Adrenal gland (tissue), 12 donors: ENCODE measurements around the gene TNFAIP8L1. TPM values are rescaled to one million over a fixed set of nuclear protein-coding genes. Genes with fewer than 3 reads are reported as not detected.

ENCODE experiments used
- DNase-seq, 7 donors: peaks; one replicate each; pipeline ENCODE4 v3.0.0-alpha.2; 2019 to 2020
- H3K27ac ChIP-seq, 5 donors: fragments of 200-600 bp; sonication (generic) in 4 of 5; 1 replicate in 3 of 5; 2 replicates in 2 of 5; pipeline versions ENCODE4 v1.5.1 to v1.8.0; 2016 to 2020; ENCODE audit warnings: mild to moderate bottlenecking in 1 of 5
- H3K27me3 ChIP-seq: fragments of 200-600 bp; 2 replicates; pipeline ENCODE4 v1.8.0; 2021
- H3K36me3 ChIP-seq, 2 donors: fragments of 200-600 bp; replicated peaks in 1 of 2; 1 replicate in 1 of 2; 2 replicates in 1 of 2; pipeline versions ENCODE4 v1.5.1 to v1.8.0; 2018 to 2022
- H3K4me1 ChIP-seq, 2 donors: fragments of 200-600 bp; replicated peaks in 1 of 2; 1 replicate in 1 of 2; 2 replicates in 1 of 2; pipeline versions ENCODE4 v1.5.1 to v1.8.0; 2018 to 2021
- H3K4me3 ChIP-seq, 4 donors: fragments of 200-600 bp; sonication (generic) in 3 of 4; one replicate each; pipeline ENCODE4 v1.5.1; 2016 to 2018
- H3K9me3 ChIP-seq, 3 donors: fragments of 200-600 bp; sonication (generic) in 1 of 3; replicated peaks in 1 of 3; 1 replicate in 2 of 3; 2 replicates in 1 of 3; pipeline versions ENCODE4 v1.5.1 to v1.8.0; 2016 to 2021
- CTCF ChIP-seq, 6 experiments: fragments of 450-650 bp in 4 of 6; fragments of 200-600 bp in 2 of 6; sonication (generic) in 1 of 6; IDR thresholded peaks; 1 replicate in 5 of 6; 2 replicates in 1 of 6; pipeline versions ENCODE4 v1.5.1 to v1.8.0; 2016 to 2021; ENCODE audit warnings: antibody characterized with exemption in 6 of 6, mild to moderate bottlenecking in 2 of 6, moderate library complexity in 1 of 6
- POLR2A ChIP-seq, 2 donors: fragments of 450-650 bp; IDR thresholded peaks; one replicate each; pipeline ENCODE4 v1.6.1; 2017; ENCODE audit warnings: antibody characterized with exemption in 2 of 2, mild to moderate bottlenecking in 2 of 2, moderate library complexity in 1 of 2
- WGBS, 4 donors: extraction: QIAGEN DNeasy Blood & Tissue Kit in 2 of 4; methylation state at CpG; one replicate each; pipeline versions ENCODE4 v1.1.5 to v1.1.7; 2013 to 2017; 5-methylcytosine and 5-hydroxymethylcytosine counted together
- intact Hi-C, 2 donors: fragments of 100-400 bp; cut with DNase I; formaldehyde crosslinking; loops; one replicate each; pipeline versions ENCODE4 v1.14.1 to v1.15.0; 2022 to 2023
- polyA plus RNA-seq, 3 donors: library from polyadenylated mRNA; stranded (reverse); fragments of 200-250 nt in 2 of 3; fragments of 350-450 nt in 1 of 3; fragmentation: Illumina TruSeq in 1 of 3; extraction: RNeasy Lipid Tissue Mini Kit (QIAGEN cat#74804) in 1 of 3; gene quantifications; one replicate each; pipeline ENCODE4 v1.2.3, GENCODE V29; 2013 to 2014
- total RNA-seq, 9 donors: library from RNA; depleted of rRNA in 4 of 9; stranded (reverse); fragments of >200 nt in 4 of 9; fragments of 120-200 nt in 1 of 9; fragmentation: NEBNext Ultra II Directional in 1 of 9; extraction: Animal tissue kit (Norgen Biotek cat#: 25700) in 1 of 9; gene quantifications; one replicate each; pipeline versions ENCODE4 v1.1.0 to v1.2.4, GENCODE V29; 2013 to 2023
- donor health status: healthy with polysubstance abuse.
- donor health status: Bipolar disorder and iron deficiency.
- donor health status: DM: yes; HTN: yes; CAD: no.
- donor health status: DM: no; HTN: no; CAD: no.
- donor health status: DM: no; HTN: no; CAD: no.
- donor health status: DM: yes; HTN: yes; CAD: no.

TNFAIP8L1 gene
- total and polyA plus RNA-seq, 12 donors, result 2.6 to 13.8 (median 5.5) TPM

- no peak for DNase-seq
- intact Hi-C loops, result no loop called here
- Histone ChIP-seq H3K36me3 (peaks cover 0 to 90% of the 10 kb centered on the region in 2 donors), H3K27ac (no peak overlapping the region), H3K27me3 (no peaks in the 10 kb centered on the region), H3K9me3 (no peaks in the 10 kb centered on the region), H3K4me3 (no peak overlapping the region), H3K4me1 (no peaks in the 10 kb centered on the region)
- TF ChIP-seq CTCF (IDR thresholded peaks at IDR 0.05) (no peak), POLR2A (IDR thresholded peaks at IDR 0.05) (no peak)
- WGBS, 4 donors, result 84 to 93% (median 89%) methylated on average over 13 to 33 of the region's 33 CpGs
These were observed 60.7 kb downstream of the TNFAIP8L1 start for GRCh38 chr19:4699826-4700692.

- intact Hi-C loops, result no loop called here
- Histone ChIP-seq H3K9me3 (no peaks in the 10 kb centered on the region), H3K4me3 (no peak overlapping the region), H3K4me1 (no peaks in the 10 kb centered on the region), H3K27ac (no peak overlapping the region), H3K27me3 (no peaks in the 10 kb centered on the region), H3K36me3 (peaks cover 0 to 90% of the 10 kb centered on the region in 2 donors)
- WGBS, 4 donors, result 90 to 94% (median 93%) methylated on average over 11 of the region's 11 CpGs
- TF ChIP-seq CTCF (IDR thresholded peaks at IDR 0.05) (no peak), POLR2A (IDR thresholded peaks at IDR 0.05) (no peak)
- DNase-seq, result no peak
These were observed 61.3 kb downstream of the TNFAIP8L1 start for GRCh38 chr19:4700693-4700970.

GRCh38 chr19:4701557-4701956 is 62.2 kb downstream of the TNFAIP8L1 start:
- DNase-seq, result no peak
- no peak overlapping the region for H3K27ac ChIP-seq
- H3K36me3 ChIP-seq, result peaks cover 0 to 85% of the 10 kb centered on the region in 2 donors
- intact Hi-C loops, result no loop called here
- no peak overlapping the region for H3K4me3 ChIP-seq
- no peaks in the 10 kb centered on the region for H3K27me3 ChIP-seq
- no peak for TF ChIP-seq POLR2A (IDR thresholded peaks at IDR 0.05)
- no peak for TF ChIP-seq CTCF (IDR thresholded peaks at IDR 0.05)
- WGBS, 4 donors, result 80 to 95% (median 90%) methylated on average over 5 to 8 of the region's 8 CpGs
- no peaks in the 10 kb centered on the region for H3K4me1 ChIP-seq
- no peaks in the 10 kb centered on the region for H3K9me3 ChIP-seq

GRCh38 chr19:4702764-4703163 is 63.4 kb downstream of the TNFAIP8L1 start:
- peaks cover 0 to 7% of the 10 kb centered on the region in 2 donors for H3K4me1 ChIP-seq
- no peaks in the 10 kb centered on the region for H3K27me3 ChIP-seq
- no peaks in the 10 kb centered on the region for H3K9me3 ChIP-seq
- no peak overlapping the region for H3K4me3 ChIP-seq
- no peak for TF ChIP-seq CTCF (IDR thresholded peaks at IDR 0.05)
- no peak for TF ChIP-seq POLR2A (IDR thresholded peaks at IDR 0.05)
- intact Hi-C loops, result no loop called here
- 89 to 93% (median 91%) methylated on average over 8 to 11 of the region's 11 CpGs for WGBS, 4 donors
- no peak for DNase-seq
- H3K27ac ChIP-seq, result no peak overlapping the region
- peaks cover 0 to 73% of the 10 kb centered on the region in 2 donors for H3K36me3 ChIP-seq
